NT2/D1 (cell line): ENCODE measurements around the gene KCNMB4.

Experiments used
- SUZ12 ChIP-seq: IDR thresholded peaks from 2 replicates; pipeline ENCODE4 v1.6.1; 2011; ENCODE audit not compliant: insufficient read length, insufficient read depth; ENCODE audit errors: extremely low read depth
- YY1 ChIP-seq: IDR thresholded peaks from 2 replicates; pipeline ENCODE4 v1.6.1; 2011; ENCODE audit not compliant: insufficient read length, insufficient read depth
- ZNF274 ChIP-seq: IDR thresholded peaks from 2 replicates; pipeline ENCODE4 v1.6.1; 2011; ENCODE audit warnings: mild to moderate bottlenecking, low read depth, low read length

GRCh38 chr12:70430400-70430799 lies 64.3 kb downstream of the KCNMB4 start:
- no peak for TF ChIP-seq ZNF274
- no peak for TF ChIP-seq YY1
- TF ChIP-seq SUZ12, result no peak
